GM21576 (cell line): ENCODE measurements around the gene LRP6.

Source experiments
- ATAC-seq: cut with Tn5 transposase; IDR thresholded peaks from one replicate; pipeline ENCODE4 v1.9.1; 2021; ENCODE audit warnings: mild to moderate bottlenecking, moderate library complexity; ENCODE audit not compliant: unreplicated experiment

Gene LRP6

DNA sequence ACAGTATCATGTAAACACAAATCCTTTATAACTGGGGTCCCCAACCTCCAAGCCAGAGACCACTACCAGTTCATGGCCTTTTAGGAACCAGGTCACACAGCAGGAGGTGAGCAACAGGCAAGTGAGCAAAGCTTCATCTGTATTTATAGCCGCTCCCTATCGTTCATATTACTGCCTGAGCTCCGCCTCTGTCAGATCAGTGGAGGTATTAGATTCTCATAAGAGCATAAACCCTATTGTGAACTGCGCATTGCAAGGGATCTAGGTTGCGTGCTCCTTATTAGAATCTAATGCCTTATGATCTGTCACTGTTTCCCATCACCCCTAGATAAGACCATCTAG, 49.9 kb downstream of the LRP6 start:
- ATAC-seq = no peak

DNA sequence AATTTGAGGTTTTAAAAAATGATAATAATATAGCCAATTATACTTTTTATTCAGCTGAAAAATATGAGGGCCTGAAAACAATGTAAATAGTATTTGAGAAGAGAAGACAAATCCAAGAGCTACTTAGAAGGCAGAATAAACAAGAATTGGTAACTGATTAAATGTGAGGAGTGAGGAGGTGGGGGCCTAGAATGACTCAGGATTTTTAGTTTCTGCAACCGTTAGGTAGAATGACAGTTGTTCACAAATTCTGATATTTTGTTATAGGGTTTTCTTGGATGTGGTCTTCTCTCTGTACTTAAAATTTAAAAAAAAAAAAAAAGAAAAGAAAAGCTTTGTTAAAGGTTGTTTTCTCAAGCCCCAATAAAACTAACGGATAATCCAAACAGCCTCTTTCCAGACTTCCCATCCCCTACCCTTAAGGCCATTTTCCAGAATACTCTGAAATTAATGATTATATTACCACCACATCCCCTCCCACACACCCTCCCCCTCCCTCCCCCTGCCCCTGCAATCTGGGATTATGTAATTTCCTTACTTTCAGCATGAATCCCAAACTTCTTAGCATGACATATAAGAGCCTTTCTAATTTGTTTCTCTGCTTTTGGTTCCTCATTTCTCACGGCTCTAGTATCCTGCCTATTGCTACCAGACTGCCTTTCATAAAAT, 50.4 kb downstream of the LRP6 start:
- ATAC-seq = no peak

DNA sequence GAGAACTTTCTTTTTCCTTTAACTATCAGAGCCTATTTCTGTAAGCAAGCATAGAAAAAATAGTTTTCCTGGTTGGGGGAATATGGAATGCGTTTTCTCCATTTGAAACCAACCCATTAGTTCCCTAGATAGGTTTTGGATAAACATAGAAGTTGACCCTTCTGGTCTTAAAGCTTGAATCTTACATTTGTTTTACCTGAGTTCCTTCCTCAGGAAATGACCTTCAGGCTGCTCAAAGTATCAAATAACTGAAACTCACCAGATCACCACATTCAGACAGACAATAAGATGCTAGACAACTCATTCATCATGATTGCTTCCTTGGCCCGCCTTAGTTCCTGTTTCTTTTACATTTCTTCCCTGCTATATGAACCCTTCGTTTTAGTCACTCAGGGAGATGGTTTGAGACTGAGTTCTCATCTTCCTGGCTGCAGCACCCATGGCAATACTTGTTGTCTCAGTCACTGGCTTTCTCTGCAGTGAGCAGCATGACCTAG, 52.2 kb downstream of the LRP6 start:
- no peak for ATAC-seq

DNA sequence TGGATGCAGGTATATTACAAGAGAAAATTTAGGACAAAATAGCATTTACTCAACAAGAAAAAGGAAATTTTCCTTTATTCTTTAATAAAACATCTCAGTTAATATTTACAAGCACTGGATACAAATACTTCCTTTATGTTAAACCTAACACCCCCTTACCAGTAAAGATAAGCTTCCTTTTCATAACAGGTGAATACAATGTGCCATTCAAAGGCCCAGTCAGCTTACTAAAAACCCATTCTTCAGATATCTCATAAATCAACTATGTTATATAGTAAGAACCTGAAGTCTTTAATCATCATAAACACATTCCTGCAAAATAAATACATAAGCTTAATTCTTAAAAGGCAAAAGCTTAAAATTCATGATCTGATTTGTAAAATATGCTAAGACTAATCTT, 52.6 kb downstream of the LRP6 start:
- no peak for ATAC-seq

DNA sequence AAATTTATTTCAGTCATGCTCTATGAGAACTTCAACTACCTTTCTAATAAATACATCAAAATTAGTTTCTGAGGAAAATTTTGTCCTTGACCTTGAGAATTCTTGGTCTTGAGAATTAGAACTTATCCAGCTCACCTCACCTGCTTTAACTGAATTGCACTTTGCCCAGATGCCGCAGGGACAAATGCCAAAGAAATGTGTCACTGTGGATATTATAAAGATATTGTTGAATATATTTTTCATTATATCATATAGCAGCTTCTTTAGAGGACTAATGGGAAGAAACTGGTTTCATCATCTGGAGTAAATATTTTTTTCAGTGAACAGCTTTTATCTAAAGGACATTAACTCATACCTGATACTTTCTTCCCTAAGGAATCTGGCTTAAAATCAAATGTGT, 54.1 kb downstream of the LRP6 start:
- no peak for ATAC-seq

GRCh38 chr12:12210983-12211382, 55.9 kb downstream of the LRP6 start:
- ATAC-seq = no peak

DNA sequence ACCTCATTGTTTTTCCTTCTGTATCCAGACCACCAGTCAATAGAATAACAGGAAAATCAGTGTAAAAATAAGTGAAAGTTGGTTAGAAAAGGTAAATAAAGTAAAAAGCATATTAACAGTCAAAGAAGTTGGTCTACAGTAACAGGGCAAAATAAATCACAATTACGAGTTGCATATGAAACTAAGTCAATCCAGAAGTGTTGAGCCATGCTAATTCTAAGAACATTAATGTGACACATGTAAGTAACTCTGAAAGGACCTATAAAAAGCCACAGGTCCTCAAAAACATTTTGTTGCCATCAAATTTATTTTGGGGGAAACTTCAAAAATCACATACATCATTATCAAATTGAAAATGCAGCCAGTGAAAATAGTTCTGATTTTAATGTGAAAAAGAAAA, 56.4 kb downstream of the LRP6 start:
- ATAC-seq = no peak

- ATAC-seq = no peak
Measured at GRCh38 chr12:12209675-12210074, 57.2 kb downstream of the LRP6 start.

DNA sequence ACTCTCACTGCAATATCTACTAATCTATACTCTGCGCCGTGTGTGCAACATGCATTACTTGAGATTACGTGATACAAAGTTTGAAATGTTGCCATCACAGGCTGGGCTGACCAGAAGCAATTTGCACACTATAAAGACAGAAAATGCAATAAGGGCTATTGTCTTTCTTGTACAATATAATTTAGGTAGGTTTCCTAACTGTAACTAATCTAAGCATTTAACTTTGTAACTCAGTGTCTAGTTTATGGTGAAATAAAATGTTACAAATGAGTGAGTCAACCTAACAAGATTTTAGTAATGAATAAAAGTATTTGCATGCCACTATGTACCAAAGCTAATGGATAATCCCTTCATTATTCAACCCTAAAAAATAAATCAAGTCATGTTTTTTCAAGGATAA, 57.8 kb downstream of the LRP6 start:
- ATAC-seq = no peak

DNA sequence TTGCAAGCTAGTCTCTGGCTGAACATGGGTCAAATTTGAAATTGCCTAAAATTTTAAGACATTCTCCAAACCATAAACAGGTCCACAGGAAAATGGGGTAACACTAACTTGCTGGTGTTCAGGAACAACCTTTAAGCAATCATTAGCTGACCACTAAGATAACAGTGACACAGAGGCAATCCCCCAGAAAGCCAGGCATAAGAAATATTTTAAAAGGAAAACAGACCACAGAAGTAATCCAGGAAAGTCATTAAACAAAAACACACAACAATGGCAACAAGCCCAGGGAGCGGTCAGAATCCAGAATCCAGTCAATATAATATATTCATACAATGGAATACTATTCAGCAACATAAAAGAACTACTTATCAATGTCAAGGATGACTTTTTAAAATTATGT, 59.1 kb downstream of the LRP6 start:
- ATAC-seq = no peak

DNA sequence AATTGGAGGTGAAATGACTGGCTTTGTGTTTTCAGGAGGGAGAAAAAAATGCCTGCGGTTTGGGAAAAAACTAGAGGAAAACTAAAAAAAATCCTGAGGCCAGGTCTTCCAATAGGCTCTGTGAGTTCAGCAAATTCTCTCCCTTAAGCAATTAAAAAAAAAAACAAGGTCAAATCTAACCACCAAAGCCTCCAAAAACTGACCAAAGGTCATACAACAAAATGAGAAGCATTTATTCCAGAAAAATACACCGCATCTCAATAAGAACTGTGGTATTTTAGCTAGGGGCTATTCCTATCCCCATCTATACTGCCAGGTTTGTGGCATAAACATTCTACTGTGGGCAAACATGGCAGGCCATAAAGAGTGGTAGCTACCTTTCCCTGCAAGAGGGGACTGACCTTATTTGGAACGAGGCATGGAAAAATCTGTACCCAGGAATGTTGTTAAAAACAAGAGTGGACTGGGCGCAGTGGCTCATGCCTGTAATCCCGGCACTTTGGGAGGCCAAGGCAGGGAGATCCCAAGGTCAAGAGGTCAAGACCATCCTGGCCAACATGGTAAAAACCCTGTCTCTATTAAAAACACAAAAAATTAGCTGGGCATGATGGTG, 60.0 kb downstream of the LRP6 start:
- no peak for ATAC-seq

DNA sequence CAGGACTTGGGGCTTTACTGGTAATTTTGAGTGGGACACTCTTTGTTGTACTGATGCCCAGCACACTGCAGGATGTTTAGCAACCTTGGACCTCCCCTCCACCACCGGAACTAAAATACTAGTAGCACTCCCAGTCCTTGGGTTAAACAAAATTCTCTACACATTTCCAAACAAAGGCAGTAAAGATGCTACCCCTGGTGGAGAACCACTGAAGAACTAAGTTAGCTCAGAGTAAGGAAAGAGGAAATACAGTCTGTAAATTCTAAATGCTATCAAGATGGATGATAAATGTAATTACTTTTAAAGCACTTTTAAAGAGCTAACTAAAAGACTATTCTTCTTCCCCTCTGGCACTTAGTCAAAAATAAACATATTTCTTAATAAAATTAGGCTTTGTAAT, 64.1 kb downstream of the LRP6 start:
- no peak for ATAC-seq

DNA sequence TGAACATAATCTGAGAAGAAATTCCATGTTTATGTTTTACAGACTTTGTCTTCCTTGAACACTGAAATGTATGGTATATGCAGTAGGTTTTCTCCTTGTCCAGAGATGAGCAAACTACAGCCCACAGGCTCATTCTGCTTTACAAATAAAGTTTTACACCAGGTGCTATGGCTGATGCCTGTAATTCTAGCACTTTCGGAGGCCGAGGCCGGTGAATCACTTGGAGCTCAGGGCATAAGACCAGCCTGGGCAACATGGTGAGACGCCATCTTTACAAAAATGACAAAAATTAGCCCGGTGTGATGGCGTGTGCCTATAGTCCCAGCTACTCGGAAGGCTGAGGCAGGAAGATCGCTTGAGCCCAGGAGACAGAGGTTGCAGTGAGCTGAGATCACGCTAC, 64.7 kb downstream of the LRP6 start:
- ATAC-seq = no peak

- ATAC-seq = no peak
Measured at GRCh38 chr12:12201274-12201758, 65.5 kb downstream of the LRP6 start.

DNA sequence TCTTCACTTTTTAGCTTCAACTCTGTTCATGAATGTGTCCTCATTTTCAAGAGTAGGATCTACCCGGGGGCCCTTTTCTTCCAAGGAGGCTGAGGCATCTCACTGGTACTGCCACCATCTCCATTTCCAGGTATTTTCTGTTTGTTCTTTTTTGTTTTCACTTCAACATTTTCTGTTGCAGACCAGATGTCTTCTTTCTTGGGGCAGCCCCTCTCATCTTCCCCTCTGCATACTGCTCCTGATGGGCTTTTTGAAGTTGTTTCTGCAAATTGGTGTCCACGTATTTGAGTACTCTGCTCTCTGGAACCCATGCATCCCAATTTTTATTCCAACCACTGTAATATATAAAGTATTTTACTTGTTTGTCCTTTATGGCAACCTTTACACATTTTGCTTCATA, 66.5 kb downstream of the LRP6 start:
- no peak for ATAC-seq

- ATAC-seq = no peak
Measured at GRCh38 chr12:12198124-12198523, 68.7 kb downstream of the LRP6 start.

DNA sequence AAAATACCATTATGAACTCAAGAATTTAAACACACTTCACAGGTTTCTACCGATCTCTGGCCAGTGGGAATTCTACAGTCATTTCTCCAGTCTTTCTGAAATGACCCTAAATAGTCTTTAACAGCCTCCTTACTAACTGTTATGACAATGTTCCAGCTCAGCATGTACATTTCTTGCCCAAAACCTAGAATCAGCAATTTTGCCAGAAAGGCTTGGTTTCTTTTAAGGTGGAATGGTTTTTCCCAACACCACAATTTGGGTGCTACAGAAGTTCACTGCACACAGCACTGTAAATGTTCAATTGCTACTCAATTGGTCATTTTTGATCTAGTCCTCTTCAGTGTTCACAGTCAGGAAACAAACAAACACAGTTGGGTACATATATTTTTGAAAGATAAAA, 69.7 kb downstream of the LRP6 start:
- ATAC-seq = no peak

GRCh38 chr12:12195516-12195915, 71.3 kb downstream of the LRP6 start:
- ATAC-seq = no peak

GRCh38 chr12:12195081-12195480, 71.8 kb downstream of the LRP6 start:
- ATAC-seq = no peak

DNA sequence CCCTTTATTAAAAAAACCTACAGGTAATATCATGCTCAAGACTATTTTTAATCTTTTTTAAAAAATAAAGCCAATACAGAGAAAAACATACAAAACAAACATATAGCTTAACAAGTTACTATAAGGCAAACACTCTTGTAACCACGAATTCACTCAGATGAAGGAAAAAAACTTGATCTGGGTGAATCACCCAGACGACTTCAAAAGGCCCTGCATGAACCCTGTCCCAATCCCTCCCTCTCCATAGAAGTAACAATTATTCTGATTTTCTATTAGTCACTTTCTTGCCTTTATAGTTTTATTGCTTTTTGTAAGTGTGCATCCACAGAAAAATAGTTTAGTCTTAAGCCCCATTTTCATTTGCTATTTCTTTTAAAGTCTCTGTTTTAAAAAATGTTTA, 72.6 kb downstream of the LRP6 start:
- ATAC-seq = no peak

GRCh38 chr12:12191008-12191407, 75.8 kb downstream of the LRP6 start:
- ATAC-seq = no peak

- no peak for ATAC-seq
Measured at GRCh38 chr12:12190087-12190809, 76.6 kb downstream of the LRP6 start.
